Medulla oblongata (tissue), 1 donor: Measurements from ENCODE around the gene TAB2.

Experiments used
- DNase-seq: peaks from one replicate; pipeline ENCODE4 v3.0.0-alpha.2; 2015; ENCODE audit errors: extremely low spot score

Gene TAB2

DNA sequence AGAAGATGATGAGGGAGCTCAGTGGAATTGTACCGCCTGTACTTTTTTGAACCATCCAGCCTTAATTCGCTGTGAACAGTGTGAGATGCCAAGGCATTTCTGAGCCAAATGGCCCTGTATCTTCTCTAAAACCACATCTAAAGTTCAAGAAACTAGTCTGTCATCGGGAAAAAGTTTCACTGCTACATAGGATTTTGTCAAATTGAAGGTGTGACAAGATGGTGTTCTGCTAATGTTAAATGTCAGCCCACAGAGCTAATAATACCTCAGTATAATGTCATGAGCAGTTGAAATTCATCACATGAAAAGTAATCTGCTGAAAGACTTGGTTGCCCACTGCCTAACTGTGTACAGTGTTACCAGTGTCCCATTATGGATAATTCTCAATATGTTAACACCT, 92.1 kb downstream of the TAB2 start:
- DNase-seq, result no peak

DNA sequence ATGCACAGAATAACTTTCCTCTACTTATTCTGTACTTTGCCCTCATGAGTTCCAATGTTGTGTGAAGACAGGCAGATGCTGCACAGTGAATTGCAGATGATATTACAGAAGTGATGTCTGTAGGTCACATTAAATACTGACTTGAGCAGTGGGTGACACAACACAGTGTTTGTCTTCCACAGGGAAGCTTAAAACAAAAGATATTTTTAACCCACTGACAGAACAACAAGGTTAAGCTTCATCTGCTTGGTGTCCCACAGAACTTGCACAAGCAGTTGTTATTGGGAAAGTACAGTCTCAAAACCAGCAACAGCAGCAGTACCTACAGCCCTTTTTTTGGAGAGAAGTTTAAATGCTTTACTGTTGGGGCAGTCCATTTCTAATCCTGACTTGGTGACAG, 93.0 kb downstream of the TAB2 start:
- DNase-seq, result no peak

DNA sequence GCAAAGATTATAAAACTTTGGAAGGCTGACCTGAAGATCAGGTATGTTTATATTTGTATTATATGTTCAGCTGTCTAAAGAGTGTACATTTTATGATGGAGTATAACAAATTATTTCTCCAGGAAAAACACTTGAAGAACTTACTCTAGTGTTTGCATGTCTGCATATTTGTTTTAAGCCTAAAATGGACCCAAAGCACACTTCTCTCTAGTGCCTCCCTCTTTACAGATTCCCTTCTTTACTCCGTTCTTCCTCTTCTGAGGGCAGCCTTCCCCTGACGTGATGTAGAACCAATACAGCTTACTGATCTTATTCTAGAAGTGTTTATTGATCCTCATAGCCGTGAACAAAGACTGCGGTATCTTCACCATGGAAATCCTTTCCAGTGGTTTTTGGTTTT, 96.5 kb downstream of the TAB2 start:
- DNase-seq, result no peak

DNA sequence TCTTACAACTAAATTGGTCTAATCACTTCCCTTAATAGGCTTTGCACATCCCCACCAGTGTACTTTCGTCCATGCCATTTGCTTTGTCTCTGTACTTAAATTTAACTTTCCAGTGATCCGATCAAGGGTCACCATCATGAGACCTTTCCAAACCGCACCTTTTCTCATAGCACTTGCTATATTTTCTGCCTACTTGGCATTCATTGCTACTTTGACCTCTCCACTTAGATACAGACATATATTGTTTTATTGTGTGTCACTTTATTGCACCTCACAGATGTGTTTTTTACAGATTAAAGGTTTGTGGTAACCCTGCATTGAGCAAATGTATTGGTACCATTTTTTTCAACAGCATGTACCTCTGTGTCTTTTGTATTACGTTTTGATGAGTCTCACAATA, 97.3 kb downstream of the TAB2 start:
- DNase-seq, result no peak

DNA sequence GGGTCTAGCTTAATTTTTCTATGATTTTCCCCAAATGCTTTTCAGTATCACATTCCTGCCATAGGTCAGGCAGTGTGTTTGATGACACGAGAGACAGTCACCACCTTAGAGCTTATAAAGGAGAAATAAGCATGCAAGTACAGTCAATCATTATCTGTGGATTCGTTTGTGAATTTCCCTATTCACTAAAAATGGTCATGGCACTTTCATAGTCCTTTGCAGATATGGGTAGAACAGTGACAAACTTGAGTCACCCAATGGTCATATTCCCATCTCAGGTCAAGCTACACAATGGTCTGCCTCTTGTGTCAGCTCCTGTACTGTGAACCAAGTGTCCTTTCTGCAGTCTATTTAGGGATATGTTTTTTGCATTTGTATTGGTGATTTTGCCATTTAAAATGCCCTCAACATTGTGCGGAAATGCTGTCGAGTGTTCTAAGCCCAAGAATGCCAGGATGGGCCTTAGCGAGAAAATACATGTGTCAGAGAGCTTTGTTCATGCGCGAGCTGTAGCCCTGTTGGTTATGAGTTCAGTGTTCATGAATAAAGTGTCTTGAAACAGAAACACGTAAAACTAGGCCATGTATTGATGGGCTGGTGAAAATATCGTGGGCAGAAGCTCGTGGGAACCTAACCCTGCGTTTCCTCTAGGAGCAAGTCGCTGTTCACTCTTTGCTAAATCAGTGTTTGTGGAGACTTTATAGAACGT, 102.3 kb downstream of the TAB2 start:
- DNase-seq, result no peak

DNA sequence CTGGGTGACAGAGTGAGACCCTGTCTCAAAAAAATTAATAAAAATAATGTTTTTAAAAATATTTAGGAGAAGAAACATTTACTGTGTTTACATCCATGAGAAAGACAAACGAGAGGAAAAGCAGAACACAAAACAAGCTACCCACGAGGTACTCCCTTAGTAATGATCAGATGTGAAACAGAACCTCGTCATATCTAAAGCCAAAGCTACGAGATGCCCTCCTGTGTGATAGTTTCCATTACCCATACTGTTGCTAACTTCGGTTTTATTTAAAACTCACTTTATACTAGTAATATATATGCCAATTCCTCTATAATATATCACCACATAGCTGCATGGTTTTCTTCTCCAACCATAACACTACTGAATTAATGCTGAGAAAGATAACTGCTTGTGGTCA, 103.6 kb downstream of the TAB2 start:
- DNase-seq, result no peak

DNA sequence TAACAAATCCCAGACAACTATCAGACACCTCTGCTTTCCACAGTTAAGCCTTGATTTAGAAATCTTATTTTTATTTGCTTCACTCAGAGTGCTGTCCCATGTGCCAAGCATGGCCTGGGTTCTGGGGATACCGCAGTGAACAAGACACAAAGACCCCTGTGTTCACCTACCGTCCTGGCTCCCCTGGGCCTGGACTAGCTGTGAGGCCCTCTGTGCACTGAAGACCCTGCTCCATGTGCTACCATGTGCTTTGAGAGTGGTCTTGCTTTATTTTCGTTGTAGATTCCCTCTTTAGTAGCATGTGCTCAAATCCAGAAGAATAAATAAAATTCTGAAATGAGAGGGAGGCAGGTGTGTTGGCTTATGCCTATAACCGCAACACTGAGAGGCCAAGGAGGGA, 105.1 kb downstream of the TAB2 start:
- DNase-seq, result no peak

DNA sequence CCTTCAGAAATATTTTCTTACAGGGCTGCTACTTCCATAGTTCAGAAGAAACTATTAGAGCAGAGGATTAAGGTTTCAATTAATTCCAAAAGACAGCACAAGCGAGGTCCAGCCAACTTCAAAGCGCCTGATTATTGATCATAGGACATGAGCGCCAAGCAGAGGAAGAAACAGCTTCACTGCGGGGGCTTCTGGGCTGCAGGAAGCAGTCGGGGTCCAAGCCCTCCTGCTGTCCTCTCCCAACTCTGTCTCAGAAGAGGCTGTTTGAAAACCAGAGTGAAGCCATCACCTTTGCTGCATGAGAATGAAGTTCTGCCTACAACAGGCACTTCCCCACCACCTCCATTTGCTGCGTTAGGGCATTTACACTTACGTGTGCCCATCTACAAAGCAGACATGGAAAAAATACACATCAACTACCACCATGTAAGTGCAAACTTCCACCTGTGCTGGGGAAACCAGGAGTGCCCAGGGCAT, 106.5 kb downstream of the TAB2 start:
- DNase-seq, result no peak

DNA sequence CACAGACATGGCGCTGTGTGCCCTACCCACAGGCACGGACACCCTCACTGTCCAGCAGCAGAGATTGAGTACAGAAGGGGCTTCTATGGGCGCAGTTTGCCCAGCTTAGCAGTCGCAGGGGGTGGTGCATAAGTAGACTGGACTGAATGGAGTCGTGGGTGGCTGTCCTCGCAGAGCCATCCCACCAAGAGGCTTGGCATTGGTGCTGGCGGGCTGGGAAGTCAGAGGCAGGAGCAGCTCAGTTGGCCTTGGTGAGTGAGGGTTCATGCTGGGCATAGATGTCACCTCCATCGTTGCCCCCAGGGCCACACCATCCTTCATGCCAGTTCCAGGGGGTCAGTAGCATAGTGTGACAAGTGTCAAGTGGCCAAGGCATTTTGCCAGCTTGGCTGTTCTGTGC, 107.7 kb downstream of the TAB2 start:
- no peak for DNase-seq

DNA sequence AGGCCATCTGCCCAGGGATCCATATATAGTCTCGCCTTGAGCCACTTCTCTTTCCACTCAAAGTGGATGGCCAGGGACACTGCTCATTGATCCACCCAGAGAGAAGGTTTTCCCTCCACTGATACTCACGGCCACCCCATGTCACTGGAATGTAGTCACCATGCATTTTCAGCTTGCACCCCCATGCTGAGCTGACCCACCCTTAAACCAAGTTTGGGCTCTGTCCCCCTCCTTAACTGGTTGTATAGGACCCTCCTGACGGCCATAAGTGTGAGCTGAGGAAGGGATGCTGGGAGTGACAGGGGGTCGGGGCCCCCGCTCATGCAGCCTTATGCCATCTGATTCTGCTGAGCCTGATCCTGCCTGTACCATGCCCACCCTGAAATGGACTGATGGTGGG, 108.2 kb downstream of the TAB2 start:
- no peak for DNase-seq

DNA sequence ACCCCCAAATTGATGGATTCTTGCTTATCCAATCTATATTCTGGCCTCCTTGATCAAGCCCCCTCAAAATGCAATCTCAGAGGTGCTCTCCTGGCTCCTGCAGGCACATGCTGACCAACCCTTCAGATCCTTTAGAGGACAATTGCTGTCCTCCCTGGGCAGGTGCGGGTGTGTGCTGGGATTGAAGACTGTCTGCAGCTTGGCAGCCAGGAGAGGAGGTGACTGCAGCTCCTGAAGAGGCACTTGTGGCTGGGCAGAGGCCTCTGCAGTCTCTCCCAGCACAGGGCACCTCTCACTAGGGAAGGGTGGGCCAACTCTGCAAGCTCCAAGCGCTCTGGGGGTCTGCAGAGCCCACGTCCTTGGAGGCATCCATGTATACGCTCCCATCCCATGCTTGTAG, 111.1 kb downstream of the TAB2 start:
- DNase-seq, result no peak

DNA sequence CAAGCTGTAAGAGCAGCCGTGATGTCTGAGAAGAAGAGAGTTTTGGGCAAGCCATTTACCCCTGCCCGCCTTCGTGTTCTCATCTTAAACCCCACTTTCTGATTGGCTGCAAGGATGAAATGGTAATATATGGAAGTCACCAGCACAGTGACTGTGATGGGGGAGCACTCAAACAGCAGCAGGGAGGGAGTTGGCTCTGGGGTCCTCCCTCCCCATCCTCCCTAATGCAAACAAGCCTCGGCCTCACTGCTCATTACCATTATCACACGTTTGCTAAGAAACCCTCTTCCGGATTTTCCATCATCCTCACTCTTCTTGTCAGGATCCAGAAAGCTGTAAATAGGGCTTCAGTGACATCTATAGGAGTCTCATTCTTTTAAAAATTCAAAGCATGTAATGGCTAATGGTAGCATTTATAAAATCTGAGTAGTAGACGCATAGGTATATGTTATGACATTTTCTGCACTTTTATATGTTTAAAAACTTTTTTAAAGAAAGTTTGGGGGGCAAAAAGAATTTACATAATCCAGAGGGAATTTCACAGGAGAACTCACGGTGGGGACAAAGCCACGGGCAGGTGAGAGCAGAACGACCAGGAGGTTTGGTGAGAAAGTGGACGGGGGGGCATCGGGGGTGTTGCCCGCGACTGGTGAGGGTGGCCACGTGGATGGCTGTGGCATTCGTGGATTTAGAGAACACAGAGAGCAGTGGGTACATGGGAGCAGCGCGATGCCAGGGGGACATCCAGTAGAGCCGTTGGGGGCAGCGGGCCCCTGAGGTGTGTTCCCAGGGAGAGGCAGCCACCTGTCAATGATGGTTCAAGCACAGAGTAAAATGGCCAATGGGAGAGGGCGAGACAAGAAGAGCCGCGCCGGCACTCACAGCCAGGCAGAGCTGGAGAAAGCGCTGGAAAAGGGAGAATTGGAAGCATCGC, 112.2 kb downstream of the TAB2 start:
- DNase-seq, result no peak

DNA sequence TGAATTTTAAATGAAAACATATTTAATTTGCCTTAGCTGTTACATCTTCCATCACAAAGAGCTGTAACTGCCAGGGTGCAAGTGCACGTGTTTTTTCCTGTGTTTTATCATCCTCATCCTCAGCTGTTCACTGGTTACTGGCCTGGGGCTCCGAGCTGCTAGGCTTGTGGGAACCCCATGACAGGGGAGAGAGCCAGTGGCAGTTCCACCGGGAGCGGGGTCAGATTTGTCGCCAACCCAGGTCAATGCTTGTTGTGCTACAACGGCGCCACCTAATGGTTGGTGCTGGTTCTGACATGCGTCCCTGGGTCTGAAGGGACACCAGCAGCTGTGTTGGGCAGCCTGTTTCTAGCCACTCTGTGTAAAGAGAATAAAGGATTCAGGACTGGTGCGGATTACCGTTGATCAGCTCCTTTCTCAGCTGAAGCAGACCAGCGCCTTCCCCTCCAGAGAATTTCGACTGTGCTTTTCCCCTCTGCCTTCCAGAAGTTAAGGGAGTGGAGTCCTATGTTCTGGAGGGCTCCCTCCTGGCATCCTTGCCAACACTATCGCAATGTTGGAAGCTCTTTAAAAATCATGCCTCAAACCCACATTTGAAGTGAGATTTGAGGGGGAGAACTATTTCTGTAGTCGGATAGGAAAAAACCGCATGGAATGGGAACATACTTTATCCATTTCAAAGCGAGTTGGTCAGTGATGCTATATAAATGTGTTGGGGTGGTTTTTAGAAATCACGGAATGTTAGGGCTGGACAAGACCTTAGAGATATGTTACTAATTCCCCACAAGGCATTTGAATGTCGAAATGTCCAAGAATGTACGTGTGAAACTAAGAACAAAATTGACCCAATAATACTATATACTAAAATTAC, 114.6 kb downstream of the TAB2 start:
- DNase-seq, result peak; percentile 97

DNA sequence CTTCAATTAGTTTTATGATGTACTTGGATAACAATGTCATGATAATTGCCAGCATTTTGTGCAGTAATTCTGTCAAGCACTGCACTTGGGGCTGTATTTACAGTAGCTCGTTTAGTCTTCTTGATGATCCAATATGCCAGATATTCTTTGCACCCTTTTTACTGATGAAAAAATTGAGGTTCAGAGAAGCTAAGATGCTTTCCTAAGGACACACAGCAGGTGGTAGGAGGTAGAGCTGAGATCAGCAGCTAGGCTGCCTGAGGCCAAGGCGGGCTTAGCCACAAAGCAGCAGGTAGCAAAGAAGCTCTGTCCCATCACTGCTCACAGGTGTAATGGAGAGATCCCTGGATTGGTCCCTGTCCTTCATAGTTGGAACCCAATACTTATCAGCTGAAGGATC, 115.9 kb downstream of the TAB2 start:
- DNase-seq, result no peak

DNA sequence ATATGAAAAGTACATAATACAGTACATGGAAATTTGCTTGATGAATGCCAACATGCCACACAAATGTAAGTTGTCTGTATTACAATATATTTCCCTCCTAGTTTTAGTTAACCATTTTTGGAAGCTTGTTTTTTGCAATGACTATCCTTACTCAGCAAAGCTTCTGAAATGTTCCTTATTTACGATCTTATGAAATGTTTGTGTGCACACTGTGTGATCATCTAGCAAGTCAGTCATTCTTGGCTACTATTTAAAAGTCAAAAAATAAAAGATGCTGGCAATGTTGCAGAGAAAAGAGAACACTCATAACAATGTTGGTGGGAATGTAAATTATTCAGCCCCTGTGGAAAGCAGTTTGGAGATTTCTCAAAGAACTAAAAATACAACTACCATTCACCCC, 116.4 kb downstream of the TAB2 start:
- DNase-seq, result no peak

DNA sequence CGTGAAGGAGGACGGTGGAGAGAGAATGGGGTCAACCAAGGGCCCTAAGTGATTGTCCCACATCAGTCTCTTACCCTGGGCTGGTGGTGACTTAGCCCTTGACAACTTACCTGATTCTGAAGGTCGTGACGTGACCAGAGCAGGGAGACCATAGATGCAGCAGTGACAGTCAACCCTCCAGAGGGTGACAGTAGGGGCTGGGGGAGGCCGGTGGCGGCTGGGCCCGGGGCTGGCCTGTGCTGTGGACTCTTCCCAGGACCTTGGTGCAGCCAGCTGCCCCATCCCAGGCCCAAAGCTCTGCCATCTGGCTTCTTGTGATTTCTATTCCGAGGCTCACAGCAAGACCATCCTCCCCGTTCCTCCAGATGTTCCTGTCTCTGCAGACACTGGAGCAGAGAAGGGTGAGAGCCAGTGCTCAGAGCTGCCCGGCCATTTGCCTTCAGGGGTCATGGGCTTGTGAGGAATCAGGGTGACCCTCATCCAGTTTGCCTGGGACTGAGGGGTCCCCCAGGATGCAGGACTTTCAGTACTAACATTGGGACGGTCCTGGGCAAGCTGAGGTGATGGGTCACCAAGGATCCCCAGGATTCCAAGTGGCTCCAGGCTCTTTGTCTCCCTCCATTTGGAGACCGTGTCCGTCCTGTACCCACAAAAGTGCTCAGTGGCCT, 118.5 kb downstream of the TAB2 start:
- no peak for DNase-seq

DNA sequence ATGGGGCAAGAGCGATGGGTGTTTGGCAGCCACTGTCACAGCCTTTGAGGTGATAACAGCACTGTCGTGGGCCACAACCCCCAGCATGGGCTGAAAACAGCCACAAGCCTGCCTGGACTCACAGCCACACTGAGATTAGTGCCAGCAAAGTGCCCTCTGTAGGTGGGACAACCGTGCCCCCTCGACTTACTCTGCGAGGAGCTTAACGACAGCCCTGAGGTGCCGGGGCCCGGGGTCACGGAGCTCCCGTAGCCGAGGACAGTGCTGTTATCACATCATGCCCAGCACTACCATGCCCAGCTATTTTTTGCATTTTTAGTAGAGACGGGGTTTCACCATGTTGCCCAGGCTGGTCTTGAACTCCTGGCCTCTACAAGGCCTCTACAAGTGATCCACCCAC, 119.1 kb downstream of the TAB2 start:
- no peak for DNase-seq

DNA sequence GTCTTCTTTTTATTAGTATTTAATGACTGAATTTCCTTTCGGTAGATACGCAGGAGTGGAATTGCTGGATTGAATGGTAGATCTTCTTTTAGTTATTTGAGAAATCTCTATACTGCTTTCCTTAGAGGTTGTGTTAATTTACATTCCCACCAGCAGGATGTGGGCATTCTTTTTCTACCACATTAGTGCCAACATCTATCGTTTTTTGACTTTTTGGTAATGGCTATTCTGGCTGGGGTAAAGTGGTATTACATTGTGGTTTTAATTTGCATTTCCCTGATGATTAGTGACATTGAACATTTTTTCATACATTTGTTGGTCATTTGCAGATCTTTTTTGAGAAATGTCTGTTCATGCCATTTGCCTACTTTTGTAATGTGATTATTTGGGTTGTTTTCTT, 119.7 kb downstream of the TAB2 start:
- DNase-seq, result no peak

DNA sequence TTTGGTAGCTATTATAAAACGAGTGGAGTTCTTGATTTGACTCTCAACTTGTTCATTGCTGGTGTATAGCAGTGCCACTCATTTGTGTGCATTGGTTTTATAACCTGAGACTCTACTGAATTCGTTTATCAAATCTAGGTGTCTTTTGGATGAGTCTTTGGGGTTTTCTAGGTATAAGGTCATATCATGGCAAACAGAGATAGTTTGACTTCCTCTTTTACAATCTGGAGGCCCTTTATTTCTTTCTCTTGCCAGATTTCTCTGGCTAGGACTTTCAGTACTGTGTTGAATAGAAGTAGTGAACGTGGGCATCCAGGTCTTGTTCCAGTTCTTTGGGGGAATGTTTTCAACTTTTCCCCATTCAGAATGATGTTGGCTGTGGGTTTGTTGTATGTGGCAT, 121.3 kb downstream of the TAB2 start:
- no peak for DNase-seq

DNA sequence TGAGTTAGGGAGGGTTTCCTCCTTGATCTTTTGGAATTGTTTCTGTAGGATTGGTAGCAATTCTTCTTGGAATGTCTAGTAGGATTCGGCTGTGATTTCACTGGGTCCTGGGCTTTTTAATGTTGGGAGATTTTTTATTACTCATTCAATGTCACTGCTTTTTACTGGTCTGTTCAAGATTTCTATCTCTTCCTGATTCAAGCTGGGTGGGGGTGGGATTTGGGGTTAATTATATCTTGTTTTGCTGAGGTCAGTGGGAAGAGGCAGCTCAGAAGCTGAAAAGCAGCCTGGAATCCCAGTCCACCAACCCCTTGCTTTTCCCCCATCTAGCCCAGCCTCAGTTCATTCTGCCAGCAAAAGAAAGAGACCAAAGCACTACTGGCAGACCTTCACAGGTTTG, 122.1 kb downstream of the TAB2 start:
- DNase-seq, result no peak
